Measurements from ENCODE around the gene CES2. TPM values are rescaled to one million over a fixed set of nuclear protein-coding genes. Genes with fewer than 3 reads are reported as not detected.

Gene CES2
- total RNA-seq, 2 experiments from 2014 or later = 59.3 to 62.6 TPM

GRCh38 chr16:66920924-66921680 lies 14.2 kb upstream of the CES2 start:
- Mint-ChIP-seq H3K9me3 (no peaks in the 10 kb centered on the region), H3K36me3 (ENCODE audit: low read depth) (no peaks in the 10 kb centered on the region), H3K27ac (no peak overlapping the region), H3K27me3 (peaks cover 43% of the 10 kb centered on the region), H3K4me1 (ENCODE audit: low read depth) (peaks cover 7% of the 10 kb centered on the region), H3K4me3 (no peak overlapping the region)
- DNase-seq (no peak), ATAC-seq (ENCODE audit: poor library complexity) (no peak)
- Histone ChIP-seq H3K4me3 (ENCODE audit: low read length) (no peak overlapping the region), H3K27ac (ENCODE audit: low read depth in 1 of 2, low read length in 2 of 2) (no peak overlapping the region), H3K36me3 (ENCODE audit: insufficient read depth, low read length) (no peaks in the 10 kb centered on the region), H3K27me3 (ENCODE audit: control insufficient read depth in 1 of 2, insufficient read depth in 2 of 2, low read length in 2 of 2) (peaks cover 29 to 41% of the 10 kb centered on the region in 2 experiments), H3K9me3 (ENCODE audit: control insufficient read depth in 1 of 2, insufficient read depth in 1 of 2, low read length in 2 of 2) (peaks cover 0 to 11% of the 10 kb centered on the region in 2 experiments), H3K4me1 (ENCODE audit: insufficient read depth, low read length) (peaks cover 16% of the 10 kb centered on the region)
- POLR2A ChIA-PET = interaction anchor here (0.5 kb wide), 1 partner anchor 29 kb away, joined by 5 read pairs; no protein-coding TSS in a partner anchor
- CTCF ChIA-PET = no interaction called here
- no peak for TF ChIP-seq CTCF (IDR thresholded peaks at IDR 0.05)
- intact Hi-C loops (cut with DNase I, micrococcal nuclease) = no loop called here

- Mint-ChIP-seq H3K27me3 (peaks cover 50% of the 10 kb centered on the region), H3K27ac (no peak overlapping the region), H3K36me3 (ENCODE audit: low read depth) (no peaks in the 10 kb centered on the region), H3K4me1 (ENCODE audit: low read depth) (peaks cover 7% of the 10 kb centered on the region), H3K4me3 (no peak overlapping the region), H3K9me3 (no peaks in the 10 kb centered on the region)
- intact Hi-C loops (cut with DNase I, micrococcal nuclease) = no loop called here
- ATAC-seq (ENCODE audit: poor library complexity) = no peak
- ChIA-PET CTCF (no interaction called here), POLR2A (interaction anchor here (0.5 kb wide), 1 partner anchor 29 kb away, joined by 5 read pairs; no protein-coding TSS in a partner anchor)
- no peak overlapping the region for H3K27ac ChIP-seq (ENCODE audit: low read depth in 1 of 2, low read length in 2 of 2)
- peaks cover 0 to 11% of the 10 kb centered on the region in 2 experiments for H3K9me3 ChIP-seq (ENCODE audit: control insufficient read depth in 1 of 2, insufficient read depth in 1 of 2, low read length in 2 of 2)
- no peaks in the 10 kb centered on the region for H3K36me3 ChIP-seq (ENCODE audit: insufficient read depth, low read length)
- peaks cover 32 to 45% of the 10 kb centered on the region in 2 experiments for H3K27me3 ChIP-seq (ENCODE audit: control insufficient read depth in 1 of 2, insufficient read depth in 2 of 2, low read length in 2 of 2)
- DNase-seq = no peak
- no peak overlapping the region for H3K4me3 ChIP-seq (ENCODE audit: low read length)
- peaks cover 16% of the 10 kb centered on the region for H3K4me1 ChIP-seq (ENCODE audit: insufficient read depth, low read length)
- TF ChIP-seq CTCF (IDR thresholded peaks at IDR 0.05) = no peak
Measured at GRCh38 chr16:66921729-66922450, 13.4 kb upstream of the CES2 start.

GRCh38 chr16:66923247-66923731 lies 12.0 kb upstream of the CES2 start:
- H3K36me3 Mint-ChIP-seq (ENCODE audit: low read depth) = no peaks in the 10 kb centered on the region
- H3K4me1 Mint-ChIP-seq (ENCODE audit: low read depth) = peaks cover 7% of the 10 kb centered on the region
- ChIA-PET CTCF (no interaction called here), POLR2A (no interaction called here)
- H3K9me3 Mint-ChIP-seq = no peaks in the 10 kb centered on the region
- H3K27me3 Mint-ChIP-seq = peaks cover 61% of the 10 kb centered on the region
- ATAC-seq (ENCODE audit: poor library complexity) = no peak
- Histone ChIP-seq H3K27me3 (ENCODE audit: control insufficient read depth in 1 of 2, insufficient read depth in 2 of 2, low read length in 2 of 2) (peaks cover 32 to 43% of the 10 kb centered on the region in 2 experiments), H3K36me3 (ENCODE audit: insufficient read depth, low read length) (no peaks in the 10 kb centered on the region), H3K27ac (ENCODE audit: low read depth in 1 of 2, low read length in 2 of 2) (no peak overlapping the region), H3K4me1 (ENCODE audit: insufficient read depth, low read length) (peaks cover 16% of the 10 kb centered on the region), H3K4me3 (ENCODE audit: low read length) (no peak overlapping the region), H3K9me3 (ENCODE audit: control insufficient read depth in 1 of 2, insufficient read depth in 1 of 2, low read length in 2 of 2) (peaks cover 0 to 11% of the 10 kb centered on the region in 2 experiments)
- no peak for TF ChIP-seq CTCF (IDR thresholded peaks at IDR 0.05)
- no peak overlapping the region for H3K27ac Mint-ChIP-seq
- no peak for DNase-seq
- intact Hi-C loops (cut with DNase I, micrococcal nuclease) = no loop called here
- H3K4me3 Mint-ChIP-seq = no peak overlapping the region
